Caco-2 (cell line): ENCODE results near the gene ACAD10. TPM values are rescaled to one million over a fixed set of nuclear protein-coding genes. Genes with fewer than 3 reads are reported as not detected.

Experiments used
- BruUV-seq: library from RNA; stranded (reverse); fragments of 400-500 nt; replicated peaks from 2 replicates; lab custom pipeline; 2021; lab: Mats Ljungman, UMichigan
- CTCF ChIA-PET: fragments of 300-600 bp; sonication (Branson Sonifier 250); formaldehyde crosslinking; loops from one replicate; lab custom pipeline; 2022; ENCODE audit warnings: antibody characterized with exemption; lab: Charles Lee
- POLR2A ChIA-PET: fragments of 300-600 bp; sonication (Branson Sonifier 250); formaldehyde crosslinking; loops from one replicate; lab custom pipeline; 2022; ENCODE audit warnings: antibody characterized with exemption; lab: Charles Lee
- DNase-seq, 2 experiments: peaks; one replicate each; pipeline versions ENCODE4 v3.0.0 to v3.0.0-alpha.2; 2020 to 2022
- H3K27me3 ChIP-seq: replicated peaks from 2 replicates; pipeline ENCODE4 v1.6.0; 2011; ENCODE audit warnings: low read length; ENCODE audit not compliant: control insufficient read depth, insufficient read depth
- H3K36me3 ChIP-seq: 2 replicates; pipeline ENCODE4 v1.5.1; 2011; ENCODE audit warnings: low read length; ENCODE audit not compliant: control insufficient read depth, insufficient read depth
- H3K4me1 ChIP-seq: fragments of 250-450 bp; sonication (Bioruptor Pico); 2 replicates; pipeline ENCODE4 v1.5.1; 2020; ENCODE audit warnings: mild to moderate bottlenecking
- H3K4me3 ChIP-seq: 2 replicates; pipeline ENCODE4 v1.5.1; 2011; ENCODE audit warnings: low read depth, mild to moderate bottlenecking, control low read depth, low read length
- H3K9me3 ChIP-seq: fragments of 250-450 bp; sonication (Bioruptor Pico); 2 replicates; pipeline ENCODE4 v1.5.1; 2020; ENCODE audit warnings: mild to moderate bottlenecking, moderate library complexity
- H3K27ac Mint-ChIP-seq: one replicate; pipeline ENCODE4 v1.8.0; 2022; ENCODE audit warnings: mixed read lengths; ENCODE audit not compliant: unreplicated experiment
- H3K27me3 Mint-ChIP-seq: one replicate; pipeline ENCODE4 v1.8.0; 2022; ENCODE audit warnings: mixed read lengths; ENCODE audit not compliant: insufficient read depth, unreplicated experiment
- H3K36me3 Mint-ChIP-seq: one replicate; pipeline ENCODE4 v1.8.0; 2022; ENCODE audit warnings: mild to moderate bottlenecking, mixed read lengths; ENCODE audit not compliant: insufficient read depth, unreplicated experiment
- H3K4me1 Mint-ChIP-seq: one replicate; pipeline ENCODE4 v1.8.0; 2022; ENCODE audit warnings: low read depth, mixed read lengths; ENCODE audit not compliant: unreplicated experiment
- H3K4me3 Mint-ChIP-seq: one replicate; pipeline ENCODE4 v1.8.0; 2022; ENCODE audit warnings: mild to moderate bottlenecking, moderate library complexity, mixed read lengths; ENCODE audit not compliant: unreplicated experiment
- H3K9me3 Mint-ChIP-seq: one replicate; pipeline ENCODE4 v1.8.0; 2022; ENCODE audit warnings: mixed read lengths; ENCODE audit not compliant: unreplicated experiment
- intact Hi-C: fragments of 100-400 bp; cut with micrococcal nuclease; formaldehyde crosslinking; loops from one replicate; pipeline ENCODE4 v1.10.0; 2022; ENCODE audit not compliant: unreplicated experiment
- total RNA-seq: library from RNA; stranded (reverse); gene quantifications from 2 replicates; pipeline ENCODE4 v1.2.3, GENCODE V29; 2022
- TF ChIP-seq, protein P1 (sequence below), 2 experiments: fragments of 200-600 bp in 1 of 2; IDR thresholded peaks; 1 replicate in 1 of 2; 2 replicates in 1 of 2; pipeline versions ENCODE4 v1.5.1 to v1.8.0; 2011 to 2022; ENCODE audit warnings: antibody characterized with exemption in 1 of 2, control low read depth in 1 of 2, inconsistent platforms in 1 of 2, low read depth in 1 of 2, low read length in 1 of 2, mild to moderate bottlenecking in 1 of 2, moderate library complexity in 1 of 2; ENCODE audit not compliant: insufficient read depth in 1 of 2, severe bottlenecking in 1 of 2, unreplicated experiment in 1 of 2

The ACAD10 gene
- total RNA-seq, 1 experiment from 2014 or later, result 19.0 TPM

DNA sequence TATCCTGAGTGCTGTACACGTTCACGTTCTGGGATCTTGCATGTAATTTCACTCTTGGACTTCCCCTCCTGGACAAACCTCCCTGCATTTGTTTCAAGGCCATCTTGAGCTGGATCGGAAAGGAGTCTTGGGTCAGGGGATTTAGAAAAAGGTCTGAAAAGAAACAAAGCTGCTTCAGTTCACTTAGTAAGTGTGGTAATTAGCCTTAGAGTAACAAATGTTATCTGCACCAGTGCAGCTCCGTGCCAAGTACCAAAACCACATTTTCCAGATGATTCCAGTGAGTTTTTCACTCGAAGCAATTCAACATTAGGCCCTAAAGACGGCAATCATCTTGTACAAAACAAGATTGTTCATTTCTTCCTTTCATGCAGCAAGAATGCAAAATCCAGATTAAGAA, 47.3 kb upstream of the ACAD10 start:
- Mint-ChIP-seq H3K36me3 (peaks cover 39% of the 10 kb centered on the region), H3K4me3 (no peak overlapping the region), H3K9me3 (no peaks in the 10 kb centered on the region), H3K27me3 (no peaks in the 10 kb centered on the region), H3K27ac (no peak overlapping the region), H3K4me1 (peaks cover 4% of the 10 kb centered on the region)
- DNase-seq, result no peak
- TF ChIP-seq, protein P1, sequence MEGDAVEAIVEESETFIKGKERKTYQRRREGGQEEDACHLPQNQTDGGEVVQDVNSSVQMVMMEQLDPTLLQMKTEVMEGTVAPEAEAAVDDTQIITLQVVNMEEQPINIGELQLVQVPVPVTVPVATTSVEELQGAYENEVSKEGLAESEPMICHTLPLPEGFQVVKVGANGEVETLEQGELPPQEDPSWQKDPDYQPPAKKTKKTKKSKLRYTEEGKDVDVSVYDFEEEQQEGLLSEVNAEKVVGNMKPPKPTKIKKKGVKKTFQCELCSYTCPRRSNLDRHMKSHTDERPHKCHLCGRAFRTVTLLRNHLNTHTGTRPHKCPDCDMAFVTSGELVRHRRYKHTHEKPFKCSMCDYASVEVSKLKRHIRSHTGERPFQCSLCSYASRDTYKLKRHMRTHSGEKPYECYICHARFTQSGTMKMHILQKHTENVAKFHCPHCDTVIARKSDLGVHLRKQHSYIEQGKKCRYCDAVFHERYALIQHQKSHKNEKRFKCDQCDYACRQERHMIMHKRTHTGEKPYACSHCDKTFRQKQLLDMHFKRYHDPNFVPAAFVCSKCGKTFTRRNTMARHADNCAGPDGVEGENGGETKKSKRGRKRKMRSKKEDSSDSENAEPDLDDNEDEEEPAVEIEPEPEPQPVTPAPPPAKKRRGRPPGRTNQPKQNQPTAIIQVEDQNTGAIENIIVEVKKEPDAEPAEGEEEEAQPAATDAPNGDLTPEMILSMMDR (IDR thresholded peaks at IDR 0.05; ENCODE audit: insufficient read depth in 1 of 2, low read depth in 1 of 2, low read length in 1 of 2, severe bottlenecking in 1 of 2, unreplicated experiment in 1 of 2), result no peak
- no peak overlapping the region for H3K4me3 ChIP-seq
- ChIA-PET POLR2A (no interaction called here), CTCF (no interaction called here)
- no peaks in the 10 kb centered on the region for H3K36me3 ChIP-seq
- no peaks in the 10 kb centered on the region for H3K27me3 ChIP-seq
- no TSS peak for BruUV-seq
- peaks cover 10% of the 10 kb centered on the region; the same call in 1 of the 2 replicates for H3K4me1 ChIP-seq
- intact Hi-C loops, result no loop called here
- H3K9me3 ChIP-seq, result no peaks in the 10 kb centered on the region

DNA sequence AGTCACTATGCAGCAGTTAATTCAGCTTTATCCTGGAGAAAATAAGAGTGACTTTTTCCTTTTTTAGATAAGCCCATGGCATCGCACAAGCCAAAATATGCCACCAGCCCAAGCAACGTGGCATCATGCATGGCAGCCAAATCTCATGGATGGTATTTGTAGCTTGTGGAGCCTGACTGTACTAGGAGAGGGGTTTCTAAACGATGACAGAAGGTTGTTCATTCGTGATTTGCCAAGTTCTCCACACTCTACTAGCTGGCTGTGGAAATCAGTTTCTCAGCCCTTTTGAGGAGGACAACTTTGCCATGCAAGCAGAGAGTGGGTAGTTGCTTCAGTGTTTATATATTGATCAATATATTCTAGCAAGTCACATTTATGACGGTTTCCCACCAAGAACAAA, 45.3 kb upstream of the ACAD10 start:
- H3K36me3 Mint-ChIP-seq, result peaks cover 46% of the 10 kb centered on the region
- POLR2A ChIA-PET, result no interaction called here
- peaks cover 14% of the 10 kb centered on the region; the same call in 1 of the 2 replicates for H3K4me1 ChIP-seq

DNA sequence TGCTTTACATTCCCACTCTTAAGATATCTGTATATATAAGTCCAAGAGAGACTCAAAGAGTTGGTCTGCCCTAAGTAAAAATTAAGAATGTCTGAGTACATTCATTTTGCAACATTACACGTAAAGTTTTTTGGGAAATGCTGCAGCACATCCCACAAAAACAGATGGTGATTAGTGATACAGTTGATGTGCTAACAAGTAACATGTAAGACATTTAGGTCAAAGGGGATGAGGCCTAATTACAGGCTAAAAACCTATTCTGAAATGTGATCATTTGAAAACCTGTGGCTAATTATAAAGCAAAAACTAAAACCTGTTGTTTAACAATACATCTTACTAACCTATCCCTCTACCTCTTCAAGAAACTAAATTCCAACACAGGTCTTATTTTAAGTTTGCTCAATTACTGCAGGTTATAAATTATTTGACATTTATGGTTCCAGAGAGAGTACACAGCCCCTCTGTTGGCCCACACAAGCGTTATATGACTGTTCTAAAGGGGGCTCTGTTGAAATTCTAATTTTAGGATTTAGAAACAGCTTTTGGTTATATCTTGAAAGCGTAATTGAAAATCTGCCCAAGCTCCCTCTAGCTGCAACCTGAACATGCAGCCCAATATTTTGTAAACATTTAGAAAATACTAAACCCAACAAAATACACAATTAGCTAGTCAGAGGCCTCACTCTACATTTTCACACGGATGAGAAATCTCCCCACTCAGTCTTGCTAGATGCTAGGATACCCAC, 43.0 kb upstream of the ACAD10 start:
- TF ChIP-seq, protein P1 (IDR thresholded peaks at IDR 0.05; ENCODE audit: insufficient read depth in 1 of 2, low read depth in 1 of 2, low read length in 1 of 2, severe bottlenecking in 1 of 2, unreplicated experiment in 1 of 2), result no peak
- H3K4me1 ChIP-seq, result peaks cover 10% of the 10 kb centered on the region; the same call in 1 of the 2 replicates
- CTCF ChIA-PET, result no interaction called here
- Mint-ChIP-seq H3K9me3 (no peaks in the 10 kb centered on the region), H3K36me3 (peaks cover 66% of the 10 kb centered on the region), H3K4me3 (no peak overlapping the region), H3K27ac (peak overlapping the region; percentile 21), H3K4me1 (no peaks in the 10 kb centered on the region), H3K27me3 (no peaks in the 10 kb centered on the region)
- DNase-seq, result no peak
- peaks cover 5% of the 10 kb centered on the region for H3K36me3 ChIP-seq
- H3K27me3 ChIP-seq, result no peaks in the 10 kb centered on the region
- TSS peak; percentile 35 for BruUV-seq
- no peaks in the 10 kb centered on the region for H3K9me3 ChIP-seq
- no peak overlapping the region for H3K4me3 ChIP-seq
- intact Hi-C loops, result no loop called here
- POLR2A ChIA-PET, result no interaction called here

More for the DNA sequence above, 45.3 kb upstream of the ACAD10 start:
- Mint-ChIP-seq H3K4me3 (no peak overlapping the region), H3K4me1 (peaks cover 4% of the 10 kb centered on the region), H3K9me3 (no peaks in the 10 kb centered on the region), H3K27ac (no peak overlapping the region), H3K27me3 (no peaks in the 10 kb centered on the region)
- TF ChIP-seq, protein P1 (IDR thresholded peaks at IDR 0.05; ENCODE audit: insufficient read depth in 1 of 2, low read depth in 1 of 2, low read length in 1 of 2, severe bottlenecking in 1 of 2, unreplicated experiment in 1 of 2), result no peak
- no peak overlapping the region for H3K4me3 ChIP-seq
- intact Hi-C loops, result no loop called here
- no peaks in the 10 kb centered on the region for H3K27me3 ChIP-seq
- H3K9me3 ChIP-seq, result no peaks in the 10 kb centered on the region
- CTCF ChIA-PET, result interaction anchor here (0.6 kb wide), 1 partner anchor 134 kb away, joined by 3 read pairs; no protein-coding TSS in a partner anchor
- no peak for DNase-seq
- BruUV-seq, result no TSS peak
- H3K36me3 ChIP-seq, result peaks cover 2% of the 10 kb centered on the region; the same call in 1 of the 2 replicates
